HG02884 (cell line): ENCODE results near the gene ABLIM2.

Experiments used
- ATAC-seq: cut with Tn5 transposase; IDR thresholded peaks from one replicate; pipeline ENCODE4 v1.9.1; 2021; ENCODE audit warnings: mild to moderate bottlenecking, moderate library complexity; ENCODE audit not compliant: unreplicated experiment

ABLIM2 gene

DNA sequence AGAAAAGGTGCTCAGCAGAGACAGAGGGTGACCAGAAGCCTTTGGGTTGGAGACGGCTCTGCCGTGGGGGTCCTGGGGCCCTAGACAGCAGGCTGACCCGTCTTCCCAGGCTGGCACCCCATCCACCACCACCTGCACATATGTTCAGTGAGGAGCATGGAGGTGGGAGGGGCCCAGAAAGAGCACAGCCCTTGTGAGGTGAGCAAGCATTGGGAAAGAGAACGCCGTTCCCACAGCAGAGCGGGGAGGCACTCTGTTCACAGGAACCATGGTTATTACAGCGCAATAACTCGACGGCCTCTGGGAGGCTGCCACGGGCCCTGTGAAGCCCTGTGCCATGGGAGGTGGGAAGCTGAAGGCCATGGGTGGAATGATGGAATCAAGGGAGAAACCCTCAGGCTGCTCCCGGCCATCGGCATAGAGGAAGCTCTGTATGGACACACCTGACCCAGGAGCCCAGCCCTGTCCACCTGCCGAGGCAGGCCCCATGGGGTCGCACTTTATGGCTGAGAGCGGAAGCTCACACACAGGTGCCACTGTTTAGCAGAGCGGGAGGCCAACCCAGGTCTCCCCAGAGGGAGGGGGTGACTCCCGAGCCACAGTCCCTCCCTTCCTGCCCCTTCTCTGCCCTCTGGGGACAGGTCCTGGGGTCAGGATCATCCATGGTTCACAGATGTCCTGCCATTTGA is 125.4 kb downstream of the ABLIM2 start:
- ATAC-seq: no peak

DNA sequence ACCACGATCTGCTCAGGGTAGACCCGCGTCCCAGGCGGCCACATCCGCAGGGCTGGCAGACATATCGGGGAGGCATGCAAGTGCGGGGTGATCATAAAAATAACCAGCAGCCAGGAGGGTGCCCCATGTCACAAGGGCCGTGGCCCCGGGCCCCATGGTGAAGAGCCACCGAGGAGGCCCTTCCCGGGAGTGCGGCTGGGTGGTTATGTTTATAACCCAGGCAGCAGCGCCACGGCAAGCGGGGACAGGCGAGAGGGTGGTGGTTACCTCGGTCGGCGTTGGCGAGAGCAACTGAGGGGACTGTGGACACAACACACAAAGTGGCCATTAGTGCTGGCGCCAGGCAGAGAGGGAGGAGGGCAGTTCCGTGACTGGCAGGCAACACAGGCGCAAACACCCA is 126.2 kb downstream of the ABLIM2 start:
- ATAC-seq: no peak

DNA sequence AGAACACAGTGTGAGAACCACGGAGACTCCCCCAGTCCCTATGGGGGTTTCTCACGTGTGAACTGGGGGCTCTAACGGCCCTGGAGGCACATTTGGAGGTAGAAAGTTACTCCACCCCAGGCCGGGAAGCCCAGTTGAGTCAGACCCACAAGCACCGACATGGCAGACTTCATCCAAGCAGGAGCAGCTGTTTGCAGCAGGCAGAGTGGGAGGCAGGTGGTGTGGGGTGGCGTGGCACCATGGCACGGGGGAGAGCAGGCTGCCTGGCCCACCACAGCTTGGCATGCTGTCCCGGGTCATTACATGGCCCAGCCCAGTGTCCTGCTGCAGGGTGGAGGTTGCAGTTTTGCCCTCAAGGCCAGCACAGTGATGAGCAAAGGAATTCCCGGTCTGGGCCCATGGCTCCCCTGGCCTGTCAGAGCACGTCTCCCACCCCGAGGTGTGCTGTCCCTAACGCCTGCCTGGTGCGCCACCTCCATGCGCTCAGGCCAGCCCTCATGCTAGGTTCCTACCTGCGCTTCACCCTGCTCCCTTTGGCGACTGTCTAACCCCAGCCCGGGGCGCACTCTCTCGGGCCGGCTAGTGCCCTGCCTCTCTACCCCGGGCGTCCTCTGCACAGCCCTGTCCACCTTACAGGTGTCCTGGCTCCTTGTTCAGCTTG is 128.4 kb downstream of the ABLIM2 start:
- no peak for ATAC-seq

DNA sequence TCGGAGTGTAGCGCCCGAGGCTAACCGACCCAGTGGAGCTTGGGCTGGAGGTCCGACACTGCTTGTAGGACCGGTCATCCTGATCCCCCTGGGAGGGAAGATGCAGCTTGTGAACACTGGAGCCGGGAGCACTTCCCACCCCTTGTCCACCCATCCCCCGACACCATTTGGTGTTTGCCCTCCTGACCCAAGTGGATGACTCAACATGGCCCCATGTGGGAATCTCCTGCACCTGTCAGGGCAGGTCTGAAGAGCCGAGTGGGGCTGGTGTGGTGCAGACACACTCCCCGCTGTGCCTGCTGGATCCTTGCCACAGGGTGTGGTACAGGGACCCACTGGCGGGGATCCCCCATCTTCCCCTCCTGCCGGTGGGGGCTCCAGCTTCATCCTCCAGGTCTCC is 128.9 kb downstream of the ABLIM2 start:
- ATAC-seq: no peak

- ATAC-seq: no peak
Observed at GRCh38 chr4:8028884-8029568, 129.6 kb downstream of the ABLIM2 start.

DNA sequence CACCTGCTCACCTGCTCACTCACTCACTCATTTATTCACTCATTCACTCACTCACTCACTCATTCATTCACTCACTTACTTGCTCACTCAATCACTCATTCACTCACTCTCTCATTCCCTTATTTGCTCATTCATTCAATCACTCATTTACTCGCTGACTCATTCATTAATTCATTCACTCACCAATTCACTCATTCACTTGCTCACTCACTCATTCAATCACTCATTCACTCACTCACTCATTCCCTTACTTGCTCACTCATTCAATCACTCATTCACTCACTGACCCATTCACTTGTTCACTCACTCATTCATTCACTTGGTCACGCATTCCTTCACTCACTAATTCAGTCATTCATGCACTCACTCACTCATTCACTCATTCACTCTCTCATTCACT is 130.2 kb downstream of the ABLIM2 start:
- ATAC-seq: no peak

- no peak for ATAC-seq
Observed at GRCh38 chr4:8026453-8026852, 132.2 kb downstream of the ABLIM2 start.

DNA sequence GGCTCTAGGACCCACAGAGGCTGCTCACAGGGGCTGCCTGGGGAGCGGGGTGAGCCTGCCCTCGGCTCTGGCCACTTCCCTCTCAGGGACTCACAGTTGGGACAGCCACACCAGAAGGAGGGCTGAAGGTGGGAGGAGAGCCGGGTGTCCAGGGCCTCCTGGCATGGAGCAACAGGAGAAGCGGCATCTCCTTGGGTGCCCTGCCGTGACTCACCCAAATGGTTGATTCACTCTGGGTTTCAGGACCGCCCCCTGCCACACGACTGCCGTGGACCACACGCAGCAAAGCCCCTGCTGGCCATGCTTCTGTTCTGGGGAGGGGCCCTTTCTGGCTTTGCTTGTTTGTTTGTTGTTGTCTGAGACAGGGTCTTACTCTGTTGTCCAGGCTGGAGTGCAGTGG is 132.9 kb downstream of the ABLIM2 start:
- no peak for ATAC-seq

DNA sequence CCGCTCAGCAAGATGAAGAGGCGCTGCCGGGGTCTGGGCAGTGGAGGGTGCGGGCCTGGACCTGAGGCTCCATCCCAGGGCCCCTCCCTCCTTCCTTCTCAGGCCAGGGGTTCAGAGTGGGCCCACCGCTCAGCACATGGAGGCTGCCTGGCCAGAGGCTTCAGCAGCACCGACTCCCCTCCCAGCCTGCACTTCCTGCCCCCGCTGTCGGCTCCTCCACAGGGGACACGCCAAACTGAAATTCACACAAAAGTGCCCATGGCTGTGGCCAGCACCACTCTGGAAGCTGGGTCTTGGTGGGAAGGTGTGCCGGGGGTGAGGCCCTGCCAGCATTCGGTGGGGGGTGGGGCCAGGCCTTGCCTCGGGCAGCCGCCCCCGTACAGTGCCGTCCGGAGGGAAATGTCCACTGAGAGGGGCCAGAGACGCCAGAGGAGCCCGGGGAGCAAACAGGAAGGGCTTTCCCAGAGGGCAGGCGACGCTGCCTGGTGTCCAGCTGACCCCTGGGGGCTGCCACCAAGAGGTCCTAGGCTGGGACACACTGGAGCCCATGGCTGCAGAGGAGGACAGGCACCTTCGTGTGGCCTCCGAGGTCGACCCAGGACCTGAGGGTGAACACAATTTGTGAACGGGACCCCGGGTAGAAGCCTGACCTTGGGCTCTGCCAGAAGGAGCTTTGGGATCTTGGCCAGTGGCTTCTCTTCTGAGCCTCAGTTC is 134.4 kb downstream of the ABLIM2 start:
- no peak for ATAC-seq

DNA sequence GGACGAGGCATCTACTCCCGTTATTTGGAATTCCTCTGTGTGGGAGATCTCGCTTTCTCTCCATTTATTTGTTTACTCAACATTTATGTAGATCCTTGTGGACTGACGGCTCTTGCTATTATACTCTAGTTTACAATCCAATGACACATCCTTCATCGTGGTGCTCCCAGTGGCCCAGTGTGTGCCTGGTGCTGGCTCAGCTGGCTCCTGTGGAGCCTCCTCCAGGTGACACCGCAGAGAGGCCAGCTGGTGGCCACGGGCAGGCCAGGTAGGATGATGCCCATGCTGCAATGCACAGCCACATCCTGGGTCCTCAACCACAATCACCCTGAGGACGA is 134.9 kb downstream of the ABLIM2 start:
- no peak for ATAC-seq

DNA sequence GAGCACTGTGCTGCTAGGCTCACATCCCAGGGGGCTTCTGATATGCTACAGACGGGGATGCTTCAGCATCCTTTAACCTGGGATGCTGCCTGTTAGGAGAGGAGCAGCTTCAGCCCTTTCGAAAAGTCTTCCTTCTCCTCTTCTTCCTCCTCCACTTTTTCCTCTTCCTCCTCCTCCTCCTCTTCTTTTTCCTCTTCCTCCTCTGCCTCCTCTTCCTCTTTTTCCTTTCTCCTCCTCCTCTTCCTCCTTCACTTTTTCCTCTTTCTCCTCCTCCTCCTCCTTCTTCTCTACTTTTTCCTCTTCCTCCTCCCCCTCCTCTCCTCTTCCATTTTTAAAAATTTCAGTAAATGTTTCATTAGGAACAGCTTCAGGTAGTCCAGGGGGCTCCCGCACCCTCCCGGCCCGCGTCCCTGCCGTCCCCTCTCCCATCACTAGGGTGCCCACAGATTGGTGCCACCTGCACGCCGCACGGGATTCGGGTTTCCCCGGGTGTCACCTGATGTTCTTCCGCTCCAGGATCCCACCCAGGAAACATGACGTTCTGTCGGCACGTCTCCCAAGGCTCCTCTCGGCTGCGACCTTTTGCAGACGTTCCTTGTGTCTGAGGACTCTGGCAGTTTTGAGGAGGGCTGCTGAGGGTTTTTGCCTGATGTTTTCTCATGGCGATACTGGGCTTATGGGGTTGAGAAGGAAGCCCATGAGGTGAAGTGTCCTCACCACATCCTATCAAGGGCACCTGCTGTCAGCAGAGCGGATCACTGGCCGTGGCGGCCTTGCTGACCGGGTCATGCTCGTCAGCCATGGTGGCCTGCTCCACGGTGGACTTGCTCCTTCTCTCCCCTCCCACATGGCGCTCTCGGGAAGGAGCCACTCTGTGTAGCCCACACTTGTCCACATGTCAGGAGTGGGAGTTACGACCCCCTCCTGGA is 135.6 kb downstream of the ABLIM2 start:
- ATAC-seq: no peak

DNA sequence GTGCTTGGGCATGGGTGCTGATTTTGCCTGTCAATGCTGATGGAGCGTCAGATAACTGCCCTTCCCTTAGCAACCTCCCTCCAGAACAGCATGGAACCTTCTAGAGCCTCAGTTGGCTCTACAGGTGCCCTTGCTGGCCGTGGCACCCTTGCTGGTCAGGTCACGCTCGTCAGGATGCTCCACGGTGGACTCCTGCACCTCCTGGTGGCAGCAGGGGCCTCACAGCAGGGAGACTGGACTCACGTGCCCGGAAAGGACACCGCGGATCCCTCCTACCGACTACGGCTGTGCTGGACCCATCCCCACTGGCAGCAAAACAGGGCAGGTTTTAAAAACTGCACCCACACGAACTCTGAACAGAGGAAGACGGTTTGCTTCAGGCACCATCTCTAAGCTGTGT is 136.8 kb downstream of the ABLIM2 start:
- ATAC-seq: no peak

- ATAC-seq: no peak
Observed at GRCh38 chr4:8019396-8020365, 138.9 kb downstream of the ABLIM2 start.

DNA sequence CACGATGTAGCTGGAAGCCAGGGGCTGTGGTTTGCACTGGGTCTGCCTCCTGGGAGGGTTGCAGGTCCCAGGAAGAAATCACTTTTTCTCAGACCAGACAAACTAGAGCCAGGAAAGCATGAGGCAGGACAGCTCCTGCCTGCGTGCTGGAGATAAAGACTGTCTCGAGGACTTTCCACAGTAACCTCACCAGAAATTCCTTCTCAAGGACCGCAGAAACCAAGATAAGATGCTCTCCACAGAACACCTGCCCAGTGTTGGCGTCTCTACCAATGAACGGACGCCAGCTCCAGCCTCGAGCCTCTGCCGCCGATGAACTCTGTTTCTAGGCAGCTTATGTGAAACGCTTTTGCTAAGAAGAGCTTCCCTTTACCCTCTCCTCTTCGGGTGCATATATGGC is 142.1 kb downstream of the ABLIM2 start:
- no peak for ATAC-seq

GRCh38 chr4:8015512-8015911 is 143.1 kb downstream of the ABLIM2 start:
- no peak for ATAC-seq

DNA sequence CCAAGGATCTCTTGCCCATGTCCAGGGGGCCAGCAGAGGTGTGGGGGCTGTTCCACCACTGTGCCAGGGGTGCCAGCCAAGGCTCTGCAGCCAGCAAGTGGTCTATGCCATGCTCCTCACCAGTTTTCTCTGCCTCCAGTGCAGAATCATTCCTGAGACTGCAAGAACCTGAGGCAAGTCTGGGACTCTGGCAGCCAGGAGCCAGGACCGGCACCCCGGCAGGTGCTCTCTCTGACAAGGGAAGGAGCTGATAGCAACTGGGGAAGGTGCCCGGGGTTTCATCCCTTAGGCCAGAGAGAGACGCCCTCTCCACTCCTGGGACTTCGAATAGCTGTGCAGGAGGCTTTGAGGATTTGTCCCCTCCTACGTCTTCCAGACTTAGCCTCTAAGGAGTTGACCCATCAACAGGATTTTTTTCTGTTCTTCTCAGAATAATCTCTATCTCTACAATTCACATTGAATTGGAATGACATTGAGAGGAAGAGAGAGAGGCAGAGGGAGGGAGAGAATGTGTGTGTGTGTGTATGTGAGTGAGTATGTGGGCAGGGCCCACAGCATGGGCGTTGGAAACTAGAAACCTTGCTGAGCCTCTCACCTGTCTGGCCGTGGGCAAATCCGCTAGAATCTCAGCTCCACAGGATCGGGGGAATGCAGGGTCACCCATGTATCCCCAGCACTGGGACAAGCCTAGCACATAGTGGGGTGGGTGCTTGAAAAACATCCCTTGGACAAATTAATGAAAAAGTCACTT is 144.5 kb downstream of the ABLIM2 start:
- ATAC-seq: no peak

GRCh38 chr4:8012517-8012916 is 146.1 kb downstream of the ABLIM2 start:
- no peak for ATAC-seq

GRCh38 chr4:8010618-8011017 is 148.0 kb downstream of the ABLIM2 start:
- ATAC-seq: no peak
